ENCODE data around the gene QSOX1.
"Not testable (repeated sequence)": the region's sequence is repeated elsewhere in the genome, so short reads cannot be mapped to it uniquely, and the experiment has no call there.

The QSOX1 gene

DNA sequence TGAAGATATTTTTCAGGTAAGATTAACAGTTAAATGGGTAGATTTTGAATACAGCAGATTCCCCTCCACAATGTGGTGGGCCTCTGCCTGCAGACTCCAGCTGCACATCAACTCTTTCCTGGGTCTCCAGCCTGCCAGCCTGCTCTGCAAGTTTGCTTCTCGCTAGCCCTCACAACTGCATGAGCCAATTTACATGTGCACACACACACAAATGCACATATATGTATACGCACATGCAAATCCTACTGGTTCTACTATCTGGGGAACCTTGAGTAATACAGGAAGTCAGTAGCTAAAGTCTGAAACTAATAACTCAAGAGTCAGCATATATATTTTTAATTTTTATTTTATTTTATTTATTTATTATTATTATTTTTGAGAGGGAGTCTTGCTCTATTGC, 34.8 kb upstream of the QSOX1 start:
- FAIRE-seq (no peak), DNase-seq (ENCODE audit: insufficient read length, low spot score) (no peak)
- TF ChIP-seq CTCF (IDR thresholded peaks at IDR 0.05; ENCODE audit: insufficient read depth, missing control alignments): no peak

DNA sequence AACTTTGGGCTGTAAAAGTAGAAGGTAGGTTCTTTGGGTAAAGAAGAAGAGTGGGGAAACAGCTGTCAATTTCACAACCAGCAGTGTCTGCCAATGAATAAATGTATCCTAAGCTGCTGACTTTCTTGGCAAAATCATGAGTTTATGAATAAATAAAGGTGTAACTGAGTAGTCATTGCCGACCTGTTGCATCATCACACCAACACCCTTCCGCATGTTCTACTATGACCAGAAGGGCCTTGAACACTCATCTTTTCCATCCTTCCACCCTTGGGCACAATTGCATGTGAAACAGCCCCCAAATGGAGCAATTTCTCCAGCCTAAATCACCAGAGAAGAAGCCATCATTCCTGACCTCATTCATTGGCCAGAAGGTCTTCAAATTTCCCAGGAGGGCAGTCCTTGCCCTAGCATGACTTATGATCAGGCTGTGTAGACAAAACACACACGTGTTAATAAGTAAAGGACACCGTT, 31.2 kb upstream of the QSOX1 start:
- no peak for FAIRE-seq
- DNase-seq (ENCODE audit: insufficient read length, low spot score): no peak
- TF ChIP-seq CTCF (IDR thresholded peaks at IDR 0.05; ENCODE audit: insufficient read depth, missing control alignments): no peak

GRCh38 chr1:180130651-180131050, 24.0 kb upstream of the QSOX1 start:
- TF ChIP-seq CTCF (IDR thresholded peaks at IDR 0.05; ENCODE audit: insufficient read depth, missing control alignments): no peak
- FAIRE-seq: no peak
- no peak for DNase-seq (ENCODE audit: insufficient read length, low spot score)

- FAIRE-seq: no peak
- no peak for DNase-seq (ENCODE audit: insufficient read length, low spot score)
- TF ChIP-seq CTCF (IDR thresholded peaks at IDR 0.05; ENCODE audit: insufficient read depth, missing control alignments): no peak
These were observed 23.2 kb upstream of the QSOX1 start for GRCh38 chr1:180131510-180131909.

- TF ChIP-seq CTCF (IDR thresholded peaks at IDR 0.05; ENCODE audit: insufficient read depth, missing control alignments): no peak
These were observed 21.5 kb upstream of the QSOX1 start for GRCh38 chr1:180133193-180133592.

GRCh38 chr1:180133688-180134087, 21.0 kb upstream of the QSOX1 start:
- not testable (repeated sequence) for DNase-seq (ENCODE audit: insufficient read length, low spot score); FAIRE-seq

More at GRCh38 chr1:180133193-180133592, 21.5 kb upstream of the QSOX1 start:
- DNase-seq (ENCODE audit: insufficient read length, low spot score) (no peak), FAIRE-seq (no peak)

DNA sequence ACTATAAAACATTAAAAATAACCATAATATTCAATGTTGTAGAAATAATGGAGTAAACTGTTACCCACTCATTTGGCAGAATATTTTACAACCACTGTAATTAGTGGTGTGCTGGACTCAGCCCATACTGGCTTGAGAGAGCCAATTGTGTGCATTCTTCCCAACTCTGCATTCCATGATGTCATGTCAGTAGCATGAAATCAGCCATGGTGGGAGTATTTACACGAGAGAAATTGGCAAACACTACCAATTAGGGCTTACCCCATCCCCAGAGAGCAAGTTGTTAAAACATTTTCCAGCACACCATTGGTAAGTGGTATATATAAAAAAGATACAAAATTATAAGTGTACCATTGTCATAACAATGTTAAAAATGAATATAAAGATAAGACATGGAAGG, 19.1 kb upstream of the QSOX1 start:
- no peak for DNase-seq (ENCODE audit: insufficient read length, low spot score)
- no peak for FAIRE-seq
- no peak for TF ChIP-seq CTCF (IDR thresholded peaks at IDR 0.05; ENCODE audit: insufficient read depth, missing control alignments)

Data from D721Med (cell line).